HG02759 (cell line): ENCODE results near the gene CHML.

Experiments used
- ATAC-seq: cut with Tn5 transposase; IDR thresholded peaks from one replicate; pipeline ENCODE4 v1.9.1; 2021; ENCODE audit warnings: mild to moderate bottlenecking, moderate library complexity; ENCODE audit not compliant: unreplicated experiment

CHML gene

DNA sequence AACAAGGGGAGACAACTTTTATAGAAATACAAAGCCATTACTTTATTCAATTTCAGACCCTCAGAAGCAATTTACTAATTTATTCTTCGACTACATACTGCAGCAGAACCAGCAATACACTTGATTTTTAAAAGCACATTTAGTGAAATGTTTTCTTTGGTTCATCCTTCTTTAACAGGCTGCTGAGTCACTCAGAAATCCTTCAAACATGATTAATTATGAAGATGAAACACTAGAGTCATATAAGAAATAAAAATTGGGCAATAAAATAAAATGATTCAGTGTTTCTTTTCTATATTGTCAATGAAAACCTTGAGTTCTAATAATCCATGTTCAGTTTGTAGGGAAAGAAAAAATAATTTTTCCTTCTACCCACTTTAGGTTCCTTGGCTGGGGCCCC lies 47.0 kb downstream of the CHML start:
- no peak for ATAC-seq

DNA sequence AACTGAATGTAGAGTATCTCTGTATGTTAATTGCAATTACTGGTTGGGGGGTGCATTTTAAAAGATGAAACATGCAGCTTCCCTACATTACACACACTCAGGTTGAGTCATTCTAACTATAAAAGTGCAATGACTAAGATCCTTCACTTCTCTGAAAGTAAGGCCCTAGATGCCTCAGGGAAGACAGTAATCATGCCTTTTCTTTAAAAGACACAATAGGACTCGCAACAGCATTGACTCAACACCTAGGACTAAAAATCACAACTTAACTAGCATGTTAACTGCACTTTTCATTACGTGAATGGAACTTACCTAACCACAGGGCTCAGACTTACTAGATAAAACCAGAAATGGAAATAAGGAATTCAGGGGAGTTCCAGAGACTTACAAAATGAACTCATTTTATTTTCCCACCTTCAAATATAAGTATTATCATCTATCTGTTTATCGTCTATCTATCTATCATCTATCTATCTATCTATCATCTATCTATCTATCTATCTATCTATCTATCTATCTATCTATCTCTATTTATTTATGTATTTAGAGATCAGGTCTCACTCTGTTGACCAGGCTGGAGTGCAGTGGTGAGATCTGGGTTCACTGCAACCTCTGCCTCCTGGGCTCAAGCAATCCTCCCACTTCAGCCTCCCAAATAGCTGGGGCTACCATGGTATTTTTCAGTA lies 47.8 kb downstream of the CHML start:
- ATAC-seq = peak; percentile 77

DNA sequence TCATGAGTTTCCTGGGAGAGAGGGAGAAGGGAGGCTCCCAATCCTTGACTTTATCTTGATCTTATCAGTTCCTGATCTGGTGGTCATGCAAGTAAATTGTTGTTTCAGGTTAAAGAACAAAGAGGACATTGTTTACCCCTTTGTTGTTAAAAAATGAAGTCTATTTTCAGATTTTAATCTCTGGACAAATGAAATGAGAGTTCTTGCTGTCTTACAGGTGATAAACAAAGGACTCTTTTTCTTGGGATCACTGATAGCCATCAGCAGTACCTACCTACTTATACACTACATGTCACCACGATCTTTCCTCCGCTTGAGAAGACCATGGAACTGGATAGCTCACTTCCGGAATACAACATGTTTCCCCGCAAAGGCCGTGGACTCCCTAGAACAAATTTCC lies 48.4 kb downstream of the CHML start:
- no peak for ATAC-seq

GRCh38 chr1:241591317-241591716 lies 48.9 kb downstream of the CHML start:
- no peak for ATAC-seq

DNA sequence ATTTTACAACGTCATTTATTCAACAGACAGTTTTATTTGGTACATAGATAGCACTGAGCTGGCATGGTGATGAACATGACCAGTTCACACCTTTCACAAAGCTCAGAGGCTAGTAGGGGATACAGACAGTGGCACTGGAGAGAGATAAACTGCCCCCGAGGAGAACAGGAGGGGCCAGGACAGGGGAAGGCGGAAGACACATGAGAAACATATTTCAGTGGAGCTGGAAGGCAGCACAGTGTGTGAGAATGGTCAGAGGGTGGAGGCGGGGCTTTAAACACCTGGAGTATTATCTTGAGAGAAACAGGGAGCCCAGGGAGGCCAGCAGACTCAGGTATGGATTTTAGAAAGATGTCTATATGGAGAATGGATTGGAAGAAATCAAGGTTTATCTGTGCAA lies 49.5 kb downstream of the CHML start:
- ATAC-seq = no peak
